NCI-H774 (cell line): Measurements from ENCODE around the gene USP21.
"Not testable (repeated sequence)": the region's sequence is repeated elsewhere in the genome, so short reads cannot be mapped to it uniquely, and the experiment has no call there.

ENCODE experiments used
- DNase-seq: peaks from one replicate; lab custom pipeline; 2025; lab: John Stamatoyannopoulos, UW

USP21 gene, protein sequence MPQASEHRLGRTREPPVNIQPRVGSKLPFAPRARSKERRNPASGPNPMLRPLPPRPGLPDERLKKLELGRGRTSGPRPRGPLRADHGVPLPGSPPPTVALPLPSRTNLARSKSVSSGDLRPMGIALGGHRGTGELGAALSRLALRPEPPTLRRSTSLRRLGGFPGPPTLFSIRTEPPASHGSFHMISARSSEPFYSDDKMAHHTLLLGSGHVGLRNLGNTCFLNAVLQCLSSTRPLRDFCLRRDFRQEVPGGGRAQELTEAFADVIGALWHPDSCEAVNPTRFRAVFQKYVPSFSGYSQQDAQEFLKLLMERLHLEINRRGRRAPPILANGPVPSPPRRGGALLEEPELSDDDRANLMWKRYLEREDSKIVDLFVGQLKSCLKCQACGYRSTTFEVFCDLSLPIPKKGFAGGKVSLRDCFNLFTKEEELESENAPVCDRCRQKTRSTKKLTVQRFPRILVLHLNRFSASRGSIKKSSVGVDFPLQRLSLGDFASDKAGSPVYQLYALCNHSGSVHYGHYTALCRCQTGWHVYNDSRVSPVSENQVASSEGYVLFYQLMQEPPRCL

GRCh38 chr1:161159087-161159912 is at the start of gene USP21:
Gene USP21, plus strand, starts transcription at chr1:161159500. Its CDS starts 1,141 bp downstream, at chr1:161160641.
- peak; percentile 88 for DNase-seq

- no peak for DNase-seq
Observed at GRCh38 chr1:161111117-161111516, 48.2 kb upstream of the USP21 start.

- DNase-seq = no peak
Observed at GRCh38 chr1:161111527-161111926, 47.8 kb upstream of the USP21 start.

DNA sequence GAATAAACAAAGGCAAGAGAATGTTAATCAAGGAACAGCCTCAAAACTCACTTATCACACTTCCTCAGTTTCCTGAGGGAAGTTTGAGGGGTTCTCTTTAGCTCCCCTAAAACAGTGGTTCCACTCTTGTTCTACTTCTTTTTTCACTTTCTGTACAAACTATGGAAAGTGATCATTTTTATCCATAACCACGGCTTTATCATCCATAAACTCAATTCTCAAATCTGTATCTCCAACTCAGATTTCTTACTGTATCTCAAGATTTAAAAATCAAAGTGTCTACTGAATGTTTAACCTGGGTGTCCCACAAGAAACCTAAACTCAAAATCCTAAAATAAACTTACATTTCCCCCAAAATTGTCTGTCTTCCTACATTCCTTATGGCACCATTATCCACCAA is 45.4 kb upstream of the USP21 start:
- DNase-seq = no peak

DNA sequence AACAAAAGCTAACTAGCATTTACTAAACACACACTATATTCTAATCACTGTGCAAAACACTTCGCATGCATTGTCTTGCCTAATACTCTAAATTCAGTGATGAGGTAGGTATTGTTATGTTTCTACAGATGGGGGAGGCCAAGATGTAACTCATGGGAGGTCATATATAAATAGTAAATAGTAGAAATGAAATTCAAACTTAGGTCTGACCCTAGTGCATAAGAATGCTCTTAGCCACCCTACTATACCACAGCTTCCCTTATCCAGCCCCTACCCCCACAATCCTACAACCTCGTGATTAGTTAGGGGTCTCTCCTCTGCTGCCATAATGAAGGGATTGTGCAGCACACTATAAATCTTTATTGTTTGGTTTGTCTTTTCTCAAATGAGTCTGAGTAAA is 44.7 kb upstream of the USP21 start:
- no peak for DNase-seq

GRCh38 chr1:161115132-161115711 is 44.1 kb upstream of the USP21 start:
- no peak for DNase-seq

- not testable (repeated sequence) for DNase-seq
Observed at GRCh38 chr1:161115961-161116360, 43.3 kb upstream of the USP21 start.

DNA sequence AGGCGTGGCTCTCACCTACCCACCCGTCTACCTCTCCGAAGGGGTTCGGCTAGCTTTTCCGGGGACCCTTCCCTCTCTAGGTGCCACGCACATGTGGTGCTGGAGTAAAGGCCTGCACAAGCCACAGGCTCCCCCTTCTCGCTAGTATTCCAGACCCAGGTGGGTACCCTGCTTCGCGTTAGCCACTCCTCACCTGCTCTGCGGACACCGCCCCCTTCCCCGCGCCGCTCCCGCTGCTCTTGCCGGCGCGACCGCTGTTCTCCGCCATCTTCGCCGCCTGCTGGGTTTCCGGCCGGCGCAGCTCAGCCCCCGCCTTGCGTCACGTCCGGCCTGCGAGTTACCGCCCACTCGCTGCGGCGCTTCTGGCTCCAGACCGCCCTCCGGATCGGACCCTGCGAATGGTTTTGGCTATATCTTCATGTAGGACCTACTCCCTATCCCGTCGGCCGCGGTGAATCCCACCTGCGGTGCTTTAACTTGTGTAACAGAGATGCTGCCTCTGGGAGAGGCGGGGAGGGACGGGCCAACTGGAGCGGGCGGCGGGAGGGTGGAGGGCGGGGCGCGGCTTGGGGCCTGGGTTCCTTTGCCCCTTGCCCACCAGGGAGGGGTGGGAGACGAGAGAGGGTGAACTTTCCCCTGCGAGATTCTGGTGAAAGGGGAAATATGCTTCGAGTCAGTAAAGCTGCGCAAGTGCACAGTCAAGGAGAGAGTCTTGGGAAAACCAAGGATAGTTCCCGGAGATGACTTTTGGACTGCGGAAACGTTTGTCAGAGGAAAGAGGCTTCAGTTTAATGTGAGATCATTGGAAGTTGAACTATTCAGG is 41.3 kb upstream of the USP21 start, which contains the start of the genes NIT1 and PFDN2:
TSS of gene NIT1 (plus strand) at position 347 of the 823 bp plus-strand sequence. CDS start at position 419, 72 bp downstream.
TSS of gene PFDN2 (minus strand) at position 279 of the 823 bp plus-strand sequence. CDS start at position 268, 11 bp downstream.
- DNase-seq = peak; percentile 78

- DNase-seq = no peak
Observed at GRCh38 chr1:161119092-161119903, 40.0 kb upstream of the USP21 start.

GRCh38 chr1:161121042-161121650 is 38.2 kb upstream of the USP21 start:
- DNase-seq = no peak

- no peak for DNase-seq
Observed at GRCh38 chr1:161121834-161122233, 37.5 kb upstream of the USP21 start.

GRCh38 chr1:161122967-161123366 is 36.3 kb upstream of the USP21 start:
- DNase-seq = no peak

- DNase-seq = no peak
Observed at GRCh38 chr1:161127649-161128048, 31.7 kb upstream of the USP21 start.

GRCh38 chr1:161128591-161129420 is 30.5 kb upstream of the USP21 start:
- no peak for DNase-seq

- DNase-seq = no peak
Observed at GRCh38 chr1:161130266-161130665, 29.0 kb upstream of the USP21 start.

GRCh38 chr1:161131523-161132409 is 27.5 kb upstream of the USP21 start:
- no peak for DNase-seq

DNA sequence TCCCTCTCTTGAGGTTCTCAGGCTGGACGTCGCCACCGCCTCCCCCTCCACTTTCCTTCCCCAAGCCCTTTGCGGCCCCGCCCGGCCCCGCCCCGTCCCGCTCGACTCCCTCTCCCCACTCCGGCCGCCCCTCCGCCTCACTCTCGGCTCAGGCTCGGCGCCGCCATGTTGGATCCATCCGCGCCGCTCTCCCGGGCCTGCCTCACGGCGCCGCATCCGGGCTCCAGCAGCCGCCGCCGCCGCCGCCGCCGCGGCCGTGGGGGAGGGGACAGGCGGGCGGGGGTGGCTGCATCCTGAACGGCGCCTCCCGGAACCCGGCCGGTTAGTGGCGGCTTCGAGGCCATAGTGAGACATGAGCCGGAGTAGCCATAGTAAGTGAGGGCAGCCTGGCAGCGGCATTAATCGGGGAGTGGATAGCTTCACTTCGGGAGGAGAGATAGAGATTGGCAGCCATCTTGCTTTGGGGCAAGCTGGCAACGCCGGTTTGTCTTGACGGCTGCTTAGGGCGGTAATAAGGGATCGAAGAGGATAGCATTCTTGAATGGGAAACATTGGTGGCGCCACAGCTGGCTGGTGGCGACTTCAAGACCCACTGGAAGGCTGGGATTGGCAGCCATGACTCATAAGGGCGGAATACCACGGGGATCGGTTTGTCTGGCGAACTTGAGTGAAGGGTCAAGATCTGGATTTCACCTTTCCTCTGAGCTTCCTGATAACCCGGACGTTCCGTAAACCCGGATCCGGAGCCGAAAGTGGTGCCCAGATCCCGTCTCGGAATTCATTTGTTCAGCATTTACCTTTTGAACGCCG is 26.7 kb upstream of the USP21 start, which contains the start of gene DEDD:
TSS of gene DEDD (minus strand) at position 258 of the 810 bp plus-strand sequence. CDS start 8,205 bp downstream, outside the sequence.
- DNase-seq = peak; percentile 91
